ENCODE measurements around the gene ECE1. TPM values are rescaled to one million over a fixed set of nuclear protein-coding genes. Genes with fewer than 3 reads are reported as not detected.

Gene ECE1
- total and polyA plus RNA-seq, 2 of the 13 experiments (the other 11 are each of a cell fraction or from before 2014, with no cell fraction given): 13.5 to 21.2 TPM

DNA sequence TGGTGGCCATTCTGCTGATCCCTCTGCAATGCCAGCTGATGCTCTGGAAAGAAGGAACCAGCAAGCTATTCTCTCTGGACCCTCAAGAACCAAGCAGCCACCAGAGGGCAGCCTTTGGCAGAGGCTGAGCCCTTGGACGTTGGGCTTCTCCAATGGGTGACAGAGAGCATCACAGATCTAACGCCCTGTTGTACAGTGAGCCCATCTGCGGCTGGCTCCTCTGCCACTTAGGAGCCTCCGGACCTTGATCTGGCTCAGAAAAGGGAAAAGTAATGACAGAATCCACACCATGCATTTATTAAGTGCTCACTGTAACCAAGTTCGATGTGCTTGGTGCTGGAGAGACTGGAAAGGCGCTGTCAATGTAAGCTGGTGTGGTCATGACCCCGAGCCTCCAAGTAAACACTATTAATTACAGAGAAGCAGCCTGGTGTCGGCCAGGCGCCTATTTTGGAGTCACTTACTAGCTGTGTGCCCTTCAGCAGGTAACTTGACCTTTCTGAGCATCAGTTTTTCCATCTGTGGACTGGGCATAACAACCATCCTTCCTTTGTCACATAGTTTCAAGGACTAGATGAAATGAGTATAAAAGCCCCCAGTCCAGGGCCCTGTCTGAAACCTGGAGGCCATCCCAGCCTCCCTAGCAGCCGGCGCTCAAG is 34.9 kb downstream of the ECE1 start (continued):
- TF ChIP-seq, protein P1, sequence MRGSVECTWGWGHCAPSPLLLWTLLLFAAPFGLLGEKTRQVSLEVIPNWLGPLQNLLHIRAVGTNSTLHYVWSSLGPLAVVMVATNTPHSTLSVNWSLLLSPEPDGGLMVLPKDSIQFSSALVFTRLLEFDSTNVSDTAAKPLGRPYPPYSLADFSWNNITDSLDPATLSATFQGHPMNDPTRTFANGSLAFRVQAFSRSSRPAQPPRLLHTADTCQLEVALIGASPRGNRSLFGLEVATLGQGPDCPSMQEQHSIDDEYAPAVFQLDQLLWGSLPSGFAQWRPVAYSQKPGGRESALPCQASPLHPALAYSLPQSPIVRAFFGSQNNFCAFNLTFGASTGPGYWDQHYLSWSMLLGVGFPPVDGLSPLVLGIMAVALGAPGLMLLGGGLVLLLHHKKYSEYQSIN (CRISPR knock-in tag; IDR thresholded peaks at IDR 0.05; ENCODE audit: borderline replicate concordance): no peak
- TF ChIP-seq NBN (conservative IDR thresholded peaks at IDR 0.05): no peak
- TF ChIP-seq FOXC1 (CRISPR knock-in tag; IDR thresholded peaks at IDR 0.05; ENCODE audit: borderline replicate concordance): no peak
- TF ChIP-seq SRSF9 (IDR thresholded peaks at IDR 0.05; ENCODE audit: borderline replicate concordance, insufficient read depth, low read depth, low read length, poor library complexity, severe bottlenecking): no peak
- TF ChIP-seq, protein P2, sequence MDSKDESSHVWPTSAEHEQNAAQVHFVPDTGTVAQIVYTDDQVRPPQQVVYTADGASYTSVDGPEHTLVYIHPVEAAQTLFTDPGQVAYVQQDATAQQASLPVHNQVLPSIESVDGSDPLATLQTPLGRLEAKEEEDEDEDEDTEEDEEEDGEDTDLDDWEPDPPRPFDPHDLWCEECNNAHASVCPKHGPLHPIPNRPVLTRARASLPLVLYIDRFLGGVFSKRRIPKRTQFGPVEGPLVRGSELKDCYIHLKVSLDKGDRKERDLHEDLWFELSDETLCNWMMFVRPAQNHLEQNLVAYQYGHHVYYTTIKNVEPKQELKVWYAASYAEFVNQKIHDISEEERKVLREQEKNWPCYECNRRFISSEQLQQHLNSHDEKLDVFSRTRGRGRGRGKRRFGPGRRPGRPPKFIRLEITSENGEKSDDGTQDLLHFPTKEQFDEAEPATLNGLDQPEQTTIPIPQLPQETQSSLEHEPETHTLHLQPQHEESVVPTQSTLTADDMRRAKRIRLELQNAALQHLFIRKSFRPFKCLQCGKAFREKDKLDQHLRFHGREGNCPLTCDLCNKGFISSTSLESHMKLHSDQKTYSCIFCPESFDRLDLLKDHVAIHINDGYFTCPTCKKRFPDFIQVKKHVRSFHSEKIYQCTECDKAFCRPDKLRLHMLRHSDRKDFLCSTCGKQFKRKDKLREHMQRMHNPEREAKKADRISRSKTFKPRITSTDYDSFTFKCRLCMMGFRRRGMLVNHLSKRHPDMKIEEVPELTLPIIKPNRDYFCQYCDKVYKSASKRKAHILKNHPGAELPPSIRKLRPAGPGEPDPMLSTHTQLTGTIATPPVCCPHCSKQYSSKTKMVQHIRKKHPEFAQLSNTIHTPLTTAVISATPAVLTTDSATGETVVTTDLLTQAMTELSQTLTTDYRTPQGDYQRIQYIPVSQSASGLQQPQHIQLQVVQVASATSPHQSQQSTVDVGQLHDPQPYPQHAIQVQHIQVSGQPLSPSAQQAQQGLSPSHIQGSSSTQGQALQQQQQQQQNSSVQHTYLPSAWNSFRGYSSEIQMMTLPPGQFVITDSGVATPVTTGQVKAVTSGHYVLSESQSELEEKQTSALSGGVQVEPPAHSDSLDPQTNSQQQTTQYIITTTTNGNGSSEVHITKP (CRISPR knock-in tag; IDR thresholded peaks at IDR 0.05; ENCODE audit: low read depth): 0 out of 2 replicates have a peak, but pooled peaks have one; percentile 49
- TF ChIP-seq RAD21 (CRISPR knock-in tag; IDR thresholded peaks at IDR 0.05): peak; percentile 95
- TF ChIP-seq YY1 (IDR thresholded peaks at IDR 0.05; ENCODE audit: insufficient read depth, insufficient replicate concordance, low read depth, low read length): peak; percentile 47
- TF ChIP-seq NR2F1 (CRISPR knock-in tag; IDR thresholded peaks at IDR 0.05): no peak
- TF ChIP-seq REXO4 (CRISPR knock-in tag; IDR thresholded peaks at IDR 0.05; ENCODE audit: borderline replicate concordance): no peak
- TF ChIP-seq IKZF1 (IDR thresholded peaks at IDR 0.05): no peak
- no peak for TF ChIP-seq TCF7L2 (IDR thresholded peaks at IDR 0.05; ENCODE audit: low read depth, low read length)
- TF ChIP-seq KLF13 (CRISPR knock-in tag; IDR thresholded peaks at IDR 0.05): no peak
- TF ChIP-seq, protein P3, sequence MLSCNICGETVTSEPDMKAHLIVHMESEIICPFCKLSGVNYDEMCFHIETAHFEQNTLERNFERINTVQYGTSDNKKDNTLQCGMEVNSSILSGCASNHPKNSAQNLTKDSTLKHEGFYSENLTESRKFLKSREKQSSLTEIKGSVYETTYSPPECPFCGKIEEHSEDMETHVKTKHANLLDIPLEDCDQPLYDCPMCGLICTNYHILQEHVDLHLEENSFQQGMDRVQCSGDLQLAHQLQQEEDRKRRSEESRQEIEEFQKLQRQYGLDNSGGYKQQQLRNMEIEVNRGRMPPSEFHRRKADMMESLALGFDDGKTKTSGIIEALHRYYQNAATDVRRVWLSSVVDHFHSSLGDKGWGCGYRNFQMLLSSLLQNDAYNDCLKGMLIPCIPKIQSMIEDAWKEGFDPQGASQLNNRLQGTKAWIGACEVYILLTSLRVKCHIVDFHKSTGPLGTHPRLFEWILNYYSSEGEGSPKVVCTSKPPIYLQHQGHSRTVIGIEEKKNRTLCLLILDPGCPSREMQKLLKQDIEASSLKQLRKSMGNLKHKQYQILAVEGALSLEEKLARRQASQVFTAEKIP (CRISPR knock-in tag; IDR thresholded peaks at IDR 0.05; ENCODE audit: borderline replicate concordance): no peak
- no peak for TF ChIP-seq PAWR (CRISPR knock-in tag; IDR thresholded peaks at IDR 0.05; ENCODE audit: borderline replicate concordance)
- TF ChIP-seq, protein P4, sequence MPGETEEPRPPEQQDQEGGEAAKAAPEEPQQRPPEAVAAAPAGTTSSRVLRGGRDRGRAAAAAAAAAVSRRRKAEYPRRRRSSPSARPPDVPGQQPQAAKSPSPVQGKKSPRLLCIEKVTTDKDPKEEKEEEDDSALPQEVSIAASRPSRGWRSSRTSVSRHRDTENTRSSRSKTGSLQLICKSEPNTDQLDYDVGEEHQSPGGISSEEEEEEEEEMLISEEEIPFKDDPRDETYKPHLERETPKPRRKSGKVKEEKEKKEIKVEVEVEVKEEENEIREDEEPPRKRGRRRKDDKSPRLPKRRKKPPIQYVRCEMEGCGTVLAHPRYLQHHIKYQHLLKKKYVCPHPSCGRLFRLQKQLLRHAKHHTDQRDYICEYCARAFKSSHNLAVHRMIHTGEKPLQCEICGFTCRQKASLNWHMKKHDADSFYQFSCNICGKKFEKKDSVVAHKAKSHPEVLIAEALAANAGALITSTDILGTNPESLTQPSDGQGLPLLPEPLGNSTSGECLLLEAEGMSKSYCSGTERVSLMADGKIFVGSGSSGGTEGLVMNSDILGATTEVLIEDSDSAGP (CRISPR knock-in tag; IDR thresholded peaks at IDR 0.05; ENCODE audit: borderline replicate concordance): peak; percentile 33
- TF ChIP-seq, protein P5, sequence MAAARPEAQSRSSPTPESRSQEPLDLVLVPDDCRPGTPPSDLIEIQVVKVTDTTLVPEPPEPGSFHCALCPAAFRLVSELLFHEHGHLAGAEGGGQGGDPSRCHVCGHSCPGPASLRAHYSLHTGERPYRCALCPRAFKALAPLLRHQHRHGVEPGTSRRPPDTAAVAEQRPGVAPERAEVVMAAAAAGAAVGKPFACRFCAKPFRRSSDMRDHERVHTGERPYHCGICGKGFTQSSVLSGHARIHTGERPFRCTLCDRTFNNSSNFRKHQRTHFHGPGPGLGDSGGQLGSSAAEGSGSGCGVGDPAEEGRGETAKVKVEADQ (CRISPR knock-in tag; IDR thresholded peaks at IDR 0.05; ENCODE audit: borderline replicate concordance): 0 out of 2 replicates have a peak, but pooled peaks have one; percentile 42
- no peak for TF ChIP-seq YEATS2 (CRISPR knock-in tag; IDR thresholded peaks at IDR 0.05; ENCODE audit: borderline replicate concordance)
- 0 out of 2 replicates have a peak, but pooled peaks have one; percentile 20 for TF ChIP-seq MED1 (CRISPR knock-in tag; IDR thresholded peaks at IDR 0.05)
- TF ChIP-seq STAG1 (CRISPR knock-in tag; IDR thresholded peaks at IDR 0.05): peak; percentile 97

Data from HepG2 (cell line).